ENCODE results near the gene ARHGAP40. TPM values are rescaled to one million over a fixed set of nuclear protein-coding genes. Genes with fewer than 3 reads are reported as not detected.

Gene ARHGAP40
- total and polyA plus RNA-seq, 2 of the 4 experiments (the other 2 are of a cell fraction): not detected

DNA sequence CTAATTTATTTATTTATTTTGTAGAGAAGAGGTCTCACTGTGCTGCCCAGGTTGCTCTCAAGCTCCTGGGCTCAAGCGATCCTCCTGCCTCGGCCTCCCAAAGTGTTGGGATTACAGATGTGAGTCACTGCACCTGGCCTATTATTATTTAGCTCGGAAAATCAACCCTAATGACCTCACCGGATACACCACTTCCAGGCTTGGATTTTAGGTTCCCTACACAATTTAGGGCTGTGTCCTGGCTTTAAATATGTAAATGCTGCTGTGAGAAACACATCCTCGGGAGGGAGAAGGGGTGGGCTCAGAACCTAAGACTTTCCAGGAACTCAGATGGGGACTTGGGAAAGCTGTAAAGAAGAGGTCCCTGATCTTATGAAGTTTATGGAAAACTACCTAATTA lies 71.7 kb downstream of the ARHGAP40 start:
- Histone ChIP-seq H2AFZ (replicated peaks; ENCODE audit: low read length, poor library complexity) (peak overlapping the region; percentile 87), H2BK15ac (ENCODE audit: low read depth, low read length) (no peak overlapping the region), H3K9me1 (ENCODE audit: insufficient read depth, low read length) (peaks cover 4% of the 10 kb centered on the region; the same call in 1 of the 2 replicates), H2BK20ac (ENCODE audit: low read depth, low read length) (no peak overlapping the region), H3K14ac (replicated peaks; ENCODE audit: low read depth, low read length) (no peak overlapping the region), H4K20me1 (ENCODE audit: insufficient read depth, low read length) (no peaks in the 10 kb centered on the region; the same call in 1 of the 2 replicates), H2AK9ac (replicated peaks; ENCODE audit: low read depth, low read length, poor library complexity) (no peak overlapping the region), H4K5ac (ENCODE audit: low read depth, low read length) (no peak overlapping the region), H3K27ac (ENCODE audit: insufficient read depth, low read length) (no peak overlapping the region), H3K23ac (ENCODE audit: low read depth, low read length) (no peak overlapping the region), H3K18ac (ENCODE audit: low read depth, low read length) (no peak overlapping the region), H4K91ac (ENCODE audit: insufficient read depth, low read depth, low read length) (no peak overlapping the region), H2AK5ac (ENCODE audit: low read depth, low read length) (no peak overlapping the region), H2BK120ac (ENCODE audit: low read depth, low read length) (no peak overlapping the region), H3K79me1 (ENCODE audit: low read depth in 1 of 2, low read length in 2 of 2) (no peaks in the 10 kb centered on the region), H3K4ac (ENCODE audit: low read depth, low read length) (no peak overlapping the region), H3K9me3 (ENCODE audit: control insufficient read depth, insufficient read depth, low read length) (no peaks in the 10 kb centered on the region), H3K4me3 (ENCODE audit: insufficient read depth, low read depth, low read length) (no peak overlapping the region; the same call in 1 of the 2 replicates), H3K4me2 (ENCODE audit: low read depth, low read length) (peak overlapping the region; percentile 78), H3K27me3 (ENCODE audit: control insufficient read depth, insufficient read depth, low read length) (peaks cover 8% of the 10 kb centered on the region; the same call in 1 of the 2 replicates), H3K56ac (ENCODE audit: extremely low read depth, insufficient read depth, low read length) (no peak overlapping the region), H3K9ac (ENCODE audit: low read depth, low read length) (no peak overlapping the region), H2BK5ac (ENCODE audit: low read depth, low read length, poor library complexity, severe bottlenecking) (no peak overlapping the region), H4K8ac (ENCODE audit: low read depth in 2 of 2, low read length in 2 of 2) (no peak overlapping the region), H3K4me1 (ENCODE audit: control insufficient read depth, insufficient read depth, low read length) (no peaks in the 10 kb centered on the region), H3K36me3 (ENCODE audit: control insufficient read depth, insufficient read depth, low read length) (no peaks in the 10 kb centered on the region)
- intact Hi-C loops (cut with micrococcal nuclease) (no loop called here), dilution Hi-C loops (cut with HindIII; ENCODE audit: low sequenced_read_pairs, unreplicated experiment) (no loop called here), in situ Hi-C loops (cut with MboI; ENCODE audit: low sequenced_read_pairs) (no loop called here)
- BruUV-seq (replicated peaks): no TSS peak
- ATAC-seq (ENCODE audit: low read depth) (no peak), DNase-seq (no peak)
- ChIA-PET CTCF (no interaction called here), POLR2A (ENCODE audit: unreplicated experiment) (no interaction called here)
- no CpG with 5 or more reads among the region's 5 CpGs for WGBS, 2 experiments (ENCODE audit: extremely low coverage in 2 of 2, insufficient read length in 1 of 2)
- TF ChIP-seq, protein P1, sequence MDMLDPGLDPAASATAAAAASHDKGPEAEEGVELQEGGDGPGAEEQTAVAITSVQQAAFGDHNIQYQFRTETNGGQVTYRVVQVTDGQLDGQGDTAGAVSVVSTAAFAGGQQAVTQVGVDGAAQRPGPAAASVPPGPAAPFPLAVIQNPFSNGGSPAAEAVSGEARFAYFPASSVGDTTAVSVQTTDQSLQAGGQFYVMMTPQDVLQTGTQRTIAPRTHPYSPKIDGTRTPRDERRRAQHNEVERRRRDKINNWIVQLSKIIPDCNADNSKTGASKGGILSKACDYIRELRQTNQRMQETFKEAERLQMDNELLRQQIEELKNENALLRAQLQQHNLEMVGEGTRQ (IDR thresholded peaks at IDR 0.05; ENCODE audit: low read depth, low read length): no peak
- TF ChIP-seq RAD21 (IDR thresholded peaks at IDR 0.05; ENCODE audit: low read length): no peak
- TF ChIP-seq MAZ (IDR thresholded peaks at IDR 0.05; ENCODE audit: borderline replicate concordance, low read depth, low read length): no peak
- TF ChIP-seq MAFK (IDR thresholded peaks at IDR 0.05; ENCODE audit: low read depth, low read length): no peak

All from IMR-90 (cell line).